Measurements from ENCODE around the gene TRIM60.

GRCh38 chr4:165048170-165048569 lies 16.4 kb downstream of the TRIM60 start:
- no peak for TF ChIP-seq EZH2 (IDR thresholded peaks at IDR 0.05; ENCODE audit: insufficient read depth, poor library complexity, severe bottlenecking)
- TF ChIP-seq EZH2phosphoT487 (IDR thresholded peaks at IDR 0.05; ENCODE audit: insufficient read depth, low read depth) = no peak

All from GM23248 (cell line).